Fibroblast of mammary gland (primary cell): Measurements from ENCODE around the gene DNM2.
A peak's percentile ranks its signal among the peaks of the same experiment; 100 is the strongest.

ENCODE experiments used
- DNase-seq: peaks from one replicate; pipeline ENCODE4 v3.0.0-alpha.2; 2010; ENCODE audit warnings: low read depth
- H3K4me3 ChIP-seq: 2 replicates; pipeline ENCODE4 v1.5.1; 2011; ENCODE audit warnings: low read depth, mild to moderate bottlenecking, low read length, moderate library complexity; ENCODE audit not compliant: control insufficient read depth
- CTCF ChIP-seq: conservative IDR thresholded peaks from 2 replicates; pipeline ENCODE4 v1.5.1; 2011; ENCODE audit warnings: low read depth, low read length, inconsistent platforms; ENCODE audit not compliant: control insufficient read depth, insufficient read depth

The DNM2 gene

GRCh38 chr19:10823690-10824089 lies 105.8 kb downstream of the DNM2 start:
- no peak for TF ChIP-seq CTCF
- no peak overlapping the region for H3K4me3 ChIP-seq
- DNase-seq, result no peak

DNA sequence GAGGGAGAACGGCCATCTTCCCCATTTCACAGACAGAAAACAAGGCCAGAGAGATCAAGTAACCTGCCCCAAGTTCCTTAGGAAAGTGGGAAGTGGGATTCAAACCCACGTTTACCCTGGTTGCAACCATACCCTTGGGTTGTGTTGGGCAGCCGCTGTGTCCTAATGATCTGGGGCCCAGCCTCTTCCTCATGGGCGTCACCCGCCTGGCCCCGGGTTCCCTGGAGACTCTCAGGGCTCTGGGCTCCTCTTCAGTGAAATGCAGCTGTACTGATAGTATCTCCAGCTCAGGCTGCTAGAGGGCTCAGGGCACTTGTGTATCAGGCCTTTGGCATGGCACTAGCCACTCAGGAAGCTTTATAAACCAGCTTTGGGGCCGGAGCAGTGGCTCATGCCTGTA lies 108.4 kb downstream of the DNM2 start:
- no peak for DNase-seq

DNA sequence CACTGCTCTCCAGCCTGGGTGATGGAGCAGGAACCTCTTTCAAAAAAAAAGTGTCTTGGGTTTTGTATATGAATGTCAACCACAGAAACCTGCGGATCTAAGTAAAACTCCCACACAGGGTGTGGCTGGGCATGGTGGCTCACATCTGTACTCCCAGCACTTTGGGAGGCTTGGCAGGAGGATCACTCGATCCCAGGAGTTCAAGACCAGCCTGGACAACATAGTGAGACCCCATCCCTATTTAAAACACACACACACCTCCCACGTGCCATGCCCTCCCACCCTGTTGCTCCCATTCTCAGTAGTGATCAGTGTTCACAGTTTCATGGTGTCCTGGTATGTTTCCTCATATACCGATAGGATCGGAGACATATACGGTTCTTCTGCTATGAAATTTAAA lies 109.0 kb downstream of the DNM2 start:
- no peak for TF ChIP-seq CTCF
- DNase-seq, result no peak
- H3K4me3 ChIP-seq, result no peak overlapping the region

More for the DNA sequence above, 108.4 kb downstream of the DNM2 start:
- TF ChIP-seq CTCF, result no peak
- H3K4me3 ChIP-seq, result no peak overlapping the region

DNA sequence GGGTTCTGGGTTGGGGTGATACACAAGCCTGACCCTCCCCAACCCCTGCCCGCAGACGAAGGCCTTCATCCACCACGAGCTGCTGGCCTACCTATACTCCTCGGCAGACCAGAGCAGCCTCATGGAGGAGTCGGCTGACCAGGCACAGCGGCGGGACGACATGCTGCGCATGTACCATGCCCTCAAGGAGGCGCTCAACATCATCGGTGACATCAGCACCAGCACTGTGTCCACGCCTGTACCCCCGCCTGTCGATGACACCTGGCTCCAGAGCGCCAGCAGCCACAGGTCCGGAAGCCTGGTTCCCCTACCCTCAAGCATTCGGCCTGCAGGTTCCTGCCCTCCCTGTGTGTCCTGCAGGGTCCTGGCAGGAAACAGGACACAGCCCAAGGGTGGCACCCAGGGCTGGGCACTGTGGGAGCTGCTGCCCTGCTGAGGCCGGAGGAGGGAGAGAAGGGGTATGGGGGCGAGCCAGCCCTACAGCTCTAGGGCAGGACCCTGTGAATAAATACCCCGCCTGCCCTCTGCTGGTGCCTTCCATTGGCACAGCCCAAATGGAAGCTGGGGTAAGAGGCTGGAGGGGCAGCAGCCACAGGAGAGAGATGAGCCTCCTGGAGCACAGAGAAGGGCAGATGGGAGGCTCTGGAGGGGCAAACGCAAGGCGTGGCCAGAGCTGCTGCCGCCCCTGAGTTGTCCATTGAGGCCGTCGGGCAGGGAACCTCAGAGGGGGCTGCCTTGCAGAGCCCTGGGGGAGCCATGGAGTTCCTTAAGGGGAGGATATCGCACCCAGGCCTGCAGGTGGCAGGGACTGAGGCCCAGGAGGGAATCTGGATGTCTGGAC lies 111.3 kb downstream of the DNM2 start:
- no peak for DNase-seq
- TF ChIP-seq CTCF, result peak; percentile 9
- H3K4me3 ChIP-seq, result no peak overlapping the region

GRCh38 chr19:10829967-10830366 lies 112.1 kb downstream of the DNM2 start:
- no peak for TF ChIP-seq CTCF
- no peak for DNase-seq
- H3K4me3 ChIP-seq, result no peak overlapping the region

DNA sequence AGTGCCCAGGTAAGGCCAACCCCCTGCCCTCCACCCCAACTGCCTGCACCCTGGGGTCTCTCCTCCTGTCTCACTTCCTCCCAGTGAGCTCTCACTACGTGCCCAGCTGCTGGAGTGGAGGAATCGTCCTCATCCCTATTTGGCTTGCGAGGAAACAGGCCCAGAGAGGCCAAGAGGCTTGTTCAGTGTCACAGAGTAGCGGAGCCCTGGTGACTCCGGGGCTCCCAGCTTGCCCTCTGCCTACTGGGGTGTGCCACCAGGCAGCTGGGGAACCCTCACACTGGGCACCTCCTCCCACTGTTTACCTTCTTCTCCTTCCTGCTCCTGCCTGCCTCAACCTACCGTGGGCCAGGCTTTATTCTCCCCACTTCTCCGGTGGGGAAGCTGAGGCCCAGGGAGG lies 112.5 kb downstream of the DNM2 start:
- DNase-seq, result no peak
- no peak overlapping the region for H3K4me3 ChIP-seq

More for the DNA sequence above, 112.5 kb downstream of the DNM2 start:
- no peak for TF ChIP-seq CTCF
